ENCODE data around the gene GTF2IRD1.

DNA sequence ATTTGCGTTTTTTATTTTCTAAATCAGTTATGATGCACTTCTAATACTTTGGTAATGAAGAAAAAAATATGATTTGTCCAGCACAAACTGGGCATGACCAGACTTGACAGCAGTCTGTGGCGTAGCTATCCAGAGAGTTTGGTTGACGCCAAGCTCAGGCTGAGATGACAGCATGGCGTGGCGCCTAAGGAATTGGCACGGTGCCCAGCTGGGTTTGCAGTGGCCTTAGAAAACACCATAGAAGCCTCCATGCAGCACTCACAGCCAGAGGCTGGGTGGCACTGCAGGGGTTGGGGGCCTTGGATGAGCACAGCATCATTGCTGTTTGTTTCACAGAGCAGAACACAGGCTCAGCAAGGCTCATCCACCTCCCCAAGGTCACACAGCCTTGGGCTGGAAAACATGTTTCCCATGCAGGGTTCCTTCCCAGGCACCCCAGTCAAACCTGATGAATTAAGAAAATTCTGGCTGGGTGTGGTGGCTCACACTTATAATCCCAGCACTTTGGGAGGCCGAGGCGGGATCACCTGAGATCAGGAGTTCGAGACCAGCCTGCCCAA is 88.9 kb downstream of the GTF2IRD1 start:
- TF ChIP-seq, protein P1, sequence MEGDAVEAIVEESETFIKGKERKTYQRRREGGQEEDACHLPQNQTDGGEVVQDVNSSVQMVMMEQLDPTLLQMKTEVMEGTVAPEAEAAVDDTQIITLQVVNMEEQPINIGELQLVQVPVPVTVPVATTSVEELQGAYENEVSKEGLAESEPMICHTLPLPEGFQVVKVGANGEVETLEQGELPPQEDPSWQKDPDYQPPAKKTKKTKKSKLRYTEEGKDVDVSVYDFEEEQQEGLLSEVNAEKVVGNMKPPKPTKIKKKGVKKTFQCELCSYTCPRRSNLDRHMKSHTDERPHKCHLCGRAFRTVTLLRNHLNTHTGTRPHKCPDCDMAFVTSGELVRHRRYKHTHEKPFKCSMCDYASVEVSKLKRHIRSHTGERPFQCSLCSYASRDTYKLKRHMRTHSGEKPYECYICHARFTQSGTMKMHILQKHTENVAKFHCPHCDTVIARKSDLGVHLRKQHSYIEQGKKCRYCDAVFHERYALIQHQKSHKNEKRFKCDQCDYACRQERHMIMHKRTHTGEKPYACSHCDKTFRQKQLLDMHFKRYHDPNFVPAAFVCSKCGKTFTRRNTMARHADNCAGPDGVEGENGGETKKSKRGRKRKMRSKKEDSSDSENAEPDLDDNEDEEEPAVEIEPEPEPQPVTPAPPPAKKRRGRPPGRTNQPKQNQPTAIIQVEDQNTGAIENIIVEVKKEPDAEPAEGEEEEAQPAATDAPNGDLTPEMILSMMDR (IDR thresholded peaks at IDR 0.05; ENCODE audit: low read depth, low read length, poor library complexity, severe bottlenecking): no peak
- TF ChIP-seq EZH2phosphoT487 (IDR thresholded peaks at IDR 0.05; ENCODE audit: borderline replicate concordance, low read length): no peak

Measured in DOHH2 (cell line).